Hepatocyte (in vitro differentiated cells): ENCODE measurements around the gene GIPR.

Experiments
- EZH2 ChIP-seq: fragments of 200-600 bp; sonication (generic); IDR thresholded peaks from 2 replicates; pipeline ENCODE4 v1.6.1; 2016; ENCODE audit warnings: antibody characterized with exemption, mild to moderate bottlenecking, borderline replicate concordance
- TF ChIP-seq, protein P1 (sequence below): fragments of 200-600 bp; sonication (generic); IDR thresholded peaks from 2 replicates; pipeline ENCODE4 v1.5.1; 2016; ENCODE audit warnings: antibody characterized with exemption, mild to moderate bottlenecking; ENCODE audit not compliant: poor library complexity

DNA sequence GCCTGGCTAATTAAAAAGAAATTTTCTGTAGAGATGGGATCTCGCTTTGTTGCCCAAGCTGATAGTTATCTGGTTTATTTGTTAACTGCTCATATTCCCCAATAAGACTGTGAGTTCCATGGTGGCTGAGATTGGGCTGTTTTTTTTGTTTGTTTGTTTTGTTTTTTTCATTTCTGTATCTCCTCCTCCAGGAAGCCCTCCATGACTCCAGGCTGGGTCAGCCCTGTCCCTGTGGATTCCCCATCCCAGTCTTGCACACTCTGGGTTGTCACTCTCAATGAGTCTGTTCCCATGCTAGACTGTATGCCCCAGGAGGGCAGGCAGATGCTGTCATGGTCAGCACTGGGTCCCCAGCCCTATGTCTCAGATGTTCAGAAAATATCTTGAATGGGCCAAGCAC lies 31.7 kb upstream of the GIPR start:
- TF ChIP-seq, protein P1, sequence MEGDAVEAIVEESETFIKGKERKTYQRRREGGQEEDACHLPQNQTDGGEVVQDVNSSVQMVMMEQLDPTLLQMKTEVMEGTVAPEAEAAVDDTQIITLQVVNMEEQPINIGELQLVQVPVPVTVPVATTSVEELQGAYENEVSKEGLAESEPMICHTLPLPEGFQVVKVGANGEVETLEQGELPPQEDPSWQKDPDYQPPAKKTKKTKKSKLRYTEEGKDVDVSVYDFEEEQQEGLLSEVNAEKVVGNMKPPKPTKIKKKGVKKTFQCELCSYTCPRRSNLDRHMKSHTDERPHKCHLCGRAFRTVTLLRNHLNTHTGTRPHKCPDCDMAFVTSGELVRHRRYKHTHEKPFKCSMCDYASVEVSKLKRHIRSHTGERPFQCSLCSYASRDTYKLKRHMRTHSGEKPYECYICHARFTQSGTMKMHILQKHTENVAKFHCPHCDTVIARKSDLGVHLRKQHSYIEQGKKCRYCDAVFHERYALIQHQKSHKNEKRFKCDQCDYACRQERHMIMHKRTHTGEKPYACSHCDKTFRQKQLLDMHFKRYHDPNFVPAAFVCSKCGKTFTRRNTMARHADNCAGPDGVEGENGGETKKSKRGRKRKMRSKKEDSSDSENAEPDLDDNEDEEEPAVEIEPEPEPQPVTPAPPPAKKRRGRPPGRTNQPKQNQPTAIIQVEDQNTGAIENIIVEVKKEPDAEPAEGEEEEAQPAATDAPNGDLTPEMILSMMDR, result no peak
- no peak for TF ChIP-seq EZH2
